ENCODE measurements around the gene ANO7. TPM values are rescaled to one million over a fixed set of nuclear protein-coding genes. Genes with fewer than 3 reads are reported as not detected.

ANO7 gene
- total RNA-seq = 1 to 10 TPM in 1 of 2 experiments, under 1 TPM in 1; 0.97 to 1.4 TPM

- H3K27me3 Mint-ChIP-seq = no peaks in the 10 kb centered on the region
- peaks cover 2% of the 10 kb centered on the region for H3K36me3 Mint-ChIP-seq
- DNase-seq (no peak), ATAC-seq (ENCODE audit: low read depth) (no peak)
- no peak within 1 kb of the TSS for H3K27ac Mint-ChIP-seq
- H3K4me3 Mint-ChIP-seq = no peak within 1 kb of the TSS
- POLR2A ChIA-PET = no interaction called here
- no peaks in the 10 kb centered on the region for H3K4me1 Mint-ChIP-seq
- H3K9me3 Mint-ChIP-seq = no peaks in the 10 kb centered on the region
Observed at GRCh38 chr2:241188361-241189092, at the start of gene ANO7. TSS of gene ANO7 (plus strand) at chr2:241188677. CDS start at chr2:241190064, 1,387 bp downstream.

GRCh38 chr2:241139531-241140444 lies 48.7 kb upstream of the ANO7 start:
- Mint-ChIP-seq H3K27me3 (no peaks in the 10 kb centered on the region), H3K4me1 (no peaks in the 10 kb centered on the region), H3K9me3 (no peaks in the 10 kb centered on the region), H3K36me3 (no peaks in the 10 kb centered on the region), H3K4me3 (no peak overlapping the region), H3K27ac (no peak overlapping the region)
- DNase-seq = no peak
- POLR2A ChIA-PET = interaction anchor here (1.2 kb wide), 1 partner anchor 10 kb away, joined by 5 read pairs; the partner anchor contains the start of gene PASK
- ATAC-seq (ENCODE audit: low read depth) = no peak

DNA sequence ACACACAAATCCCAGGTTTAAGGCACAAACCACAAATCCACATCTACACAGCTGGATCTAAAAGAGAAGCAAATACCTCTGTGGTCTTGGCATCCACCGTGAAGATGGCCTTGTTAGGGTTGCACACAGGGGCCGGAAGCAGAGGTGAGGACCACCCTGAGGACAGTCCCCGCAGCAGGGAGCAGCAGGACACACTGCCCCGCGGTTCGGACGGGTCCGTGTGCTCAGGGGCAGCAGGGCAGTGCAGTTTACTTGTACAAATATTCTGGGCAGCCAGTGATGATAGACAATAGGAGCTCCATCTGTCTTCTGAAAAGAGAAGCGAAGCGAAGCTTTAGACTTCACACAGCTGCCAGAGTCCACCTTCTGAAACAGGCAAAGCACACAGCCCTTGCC lies 48.0 kb upstream of the ANO7 start:
- H3K4me3 Mint-ChIP-seq = no peak overlapping the region
- H3K27ac Mint-ChIP-seq = no peak overlapping the region
- DNase-seq (no peak), ATAC-seq (ENCODE audit: low read depth) (no peak)
- no peaks in the 10 kb centered on the region for H3K27me3 Mint-ChIP-seq
- POLR2A ChIA-PET = interaction anchor here (1.2 kb wide), 1 partner anchor 9 kb away, joined by 5 read pairs; the partner anchor contains the start of gene PASK
- H3K4me1 Mint-ChIP-seq = no peaks in the 10 kb centered on the region
- no peaks in the 10 kb centered on the region for H3K9me3 Mint-ChIP-seq
- no peaks in the 10 kb centered on the region for H3K36me3 Mint-ChIP-seq

DNA sequence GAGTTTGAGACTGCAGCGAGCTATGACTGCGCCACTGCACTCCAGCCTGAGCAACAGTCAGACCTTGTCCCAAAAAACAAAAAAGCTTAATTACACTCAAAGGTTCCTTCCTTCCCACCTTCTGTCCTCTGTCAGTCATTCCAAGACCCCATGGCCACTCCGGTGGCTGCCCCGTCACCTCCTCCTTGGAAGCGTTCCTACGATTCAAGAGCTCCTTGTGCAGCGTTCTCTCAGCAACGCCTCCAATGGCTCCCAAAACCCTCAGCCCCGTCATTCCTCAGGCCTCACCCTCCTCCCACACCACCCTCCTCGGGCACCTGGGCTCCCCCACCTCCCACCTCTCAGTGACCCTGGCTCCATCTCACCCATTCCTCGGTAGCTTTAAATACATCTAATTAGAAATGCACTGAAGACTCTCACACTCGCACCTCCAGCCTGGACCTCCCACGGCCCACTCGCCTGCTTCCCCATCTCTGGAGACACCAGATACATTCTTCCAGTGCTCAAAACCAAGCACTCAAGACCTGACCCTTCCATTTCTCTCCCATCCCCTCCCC lies 47.2 kb upstream of the ANO7 start:
- POLR2A ChIA-PET = no interaction called here
- Mint-ChIP-seq H3K4me3 (no peak overlapping the region), H3K27me3 (no peaks in the 10 kb centered on the region), H3K9me3 (no peaks in the 10 kb centered on the region), H3K36me3 (no peaks in the 10 kb centered on the region), H3K4me1 (peaks cover 5% of the 10 kb centered on the region), H3K27ac (peak overlapping the region; percentile 55)
- ATAC-seq (ENCODE audit: low read depth) = no peak
- no peak for DNase-seq

- Mint-ChIP-seq H3K27ac (no peak overlapping the region), H3K27me3 (no peaks in the 10 kb centered on the region), H3K4me3 (no peak overlapping the region), H3K36me3 (no peaks in the 10 kb centered on the region), H3K9me3 (no peaks in the 10 kb centered on the region), H3K4me1 (peaks cover 10% of the 10 kb centered on the region)
- POLR2A ChIA-PET = no interaction called here
- DNase-seq = no peak
- ATAC-seq (ENCODE audit: low read depth) = no peak
Observed at GRCh38 chr2:241142063-241142462, 46.4 kb upstream of the ANO7 start.

GRCh38 chr2:241142593-241142992 lies 45.9 kb upstream of the ANO7 start:
- ATAC-seq (ENCODE audit: low read depth) (no peak), DNase-seq (no peak)
- Mint-ChIP-seq H3K27me3 (no peaks in the 10 kb centered on the region), H3K27ac (no peak overlapping the region), H3K36me3 (no peaks in the 10 kb centered on the region), H3K9me3 (no peaks in the 10 kb centered on the region), H3K4me1 (peaks cover 10% of the 10 kb centered on the region), H3K4me3 (no peak overlapping the region)
- POLR2A ChIA-PET = no interaction called here

DNA sequence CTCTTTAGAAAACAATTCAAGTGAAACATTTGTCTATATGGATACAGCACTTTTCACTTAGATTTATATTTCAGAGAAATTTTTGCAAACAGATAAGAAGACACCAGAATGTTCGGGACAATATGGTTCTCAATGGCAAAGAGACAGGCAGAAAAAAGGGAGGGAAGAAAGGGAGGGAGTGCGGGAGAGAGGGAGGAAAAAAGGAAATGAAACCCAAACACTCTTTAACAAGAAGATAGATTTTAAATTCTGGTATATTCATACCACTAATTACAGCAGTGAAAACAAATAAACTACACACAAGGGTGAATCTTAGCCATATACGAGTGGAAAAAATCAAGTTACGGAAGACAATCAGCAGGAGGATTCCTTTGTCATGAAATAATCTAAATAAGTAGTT lies 42.2 kb upstream of the ANO7 start:
- peak overlapping the region; percentile 17 for H3K4me3 Mint-ChIP-seq
- H3K4me1 Mint-ChIP-seq = peaks cover 27% of the 10 kb centered on the region
- no peak for ATAC-seq (ENCODE audit: low read depth)
- peaks cover 1% of the 10 kb centered on the region for H3K36me3 Mint-ChIP-seq
- no peaks in the 10 kb centered on the region for H3K9me3 Mint-ChIP-seq
- H3K27ac Mint-ChIP-seq = no peak overlapping the region
- DNase-seq = no peak
- POLR2A ChIA-PET = no interaction called here
- no peaks in the 10 kb centered on the region for H3K27me3 Mint-ChIP-seq

DNA sequence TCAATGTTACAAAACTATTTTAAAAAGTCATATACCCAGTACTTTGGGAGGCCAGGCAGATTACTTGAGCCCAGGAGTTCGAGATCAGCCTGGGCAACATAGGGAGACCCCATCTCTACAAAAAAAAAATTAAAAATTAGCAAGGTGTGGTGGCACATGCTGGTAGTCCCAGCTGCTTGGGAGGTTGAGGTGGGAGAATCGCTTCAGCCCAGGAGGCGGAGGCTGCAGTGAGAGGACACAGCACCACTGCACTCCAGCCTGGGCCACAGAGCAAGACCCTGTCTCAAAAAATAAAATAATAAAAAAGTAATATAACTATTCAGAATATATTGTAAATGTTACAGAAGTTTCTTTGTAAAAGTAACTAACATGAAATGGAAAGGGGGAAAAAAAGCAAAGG lies 41.1 kb upstream of the ANO7 start:
- POLR2A ChIA-PET = no interaction called here
- H3K36me3 Mint-ChIP-seq = peaks cover 1% of the 10 kb centered on the region
- ATAC-seq (ENCODE audit: low read depth) = no peak
- DNase-seq = no peak
- no peak overlapping the region for H3K27ac Mint-ChIP-seq
- H3K27me3 Mint-ChIP-seq = no peaks in the 10 kb centered on the region
- no peak overlapping the region for H3K4me3 Mint-ChIP-seq
- peaks cover 36% of the 10 kb centered on the region for H3K4me1 Mint-ChIP-seq
- H3K9me3 Mint-ChIP-seq = no peaks in the 10 kb centered on the region

- peak overlapping the region; percentile 41 for H3K27ac Mint-ChIP-seq
- DNase-seq (no peak), ATAC-seq (ENCODE audit: low read depth) (no peak)
- peak overlapping the region; percentile 88 for H3K4me3 Mint-ChIP-seq
- H3K27me3 Mint-ChIP-seq = no peaks in the 10 kb centered on the region
- peaks cover 2% of the 10 kb centered on the region for H3K36me3 Mint-ChIP-seq
- H3K4me1 Mint-ChIP-seq = peaks cover 39% of the 10 kb centered on the region
- no peaks in the 10 kb centered on the region for H3K9me3 Mint-ChIP-seq
- POLR2A ChIA-PET = interaction anchor here (1.1 to 3.0 kb wide), 4 partner anchors 15 to 138 kb away, joined by 3 to 29 read pairs (median 4); no protein-coding TSS in a partner anchor
Observed at GRCh38 chr2:241148239-241148638, 40.2 kb upstream of the ANO7 start.

GRCh38 chr2:241148891-241149674 lies 39.4 kb upstream of the ANO7 start, which contains the start of gene PASK:
TSS of gene PASK (minus strand) at chr2:241149472. CDS start at chr2:241143032, 6,440 bp downstream.
- Mint-ChIP-seq H3K9me3 (no peaks in the 10 kb centered on the region), H3K4me3 (peak within 1 kb of the TSS; percentile 94), H3K36me3 (peaks cover 5% of the 10 kb centered on the region), H3K4me1 (peaks cover 44% of the 10 kb centered on the region), H3K27ac (peak within 1 kb of the TSS; percentile 87), H3K27me3 (no peaks in the 10 kb centered on the region)
- POLR2A ChIA-PET = interaction anchor here (0.7 to 3.0 kb wide), 15 partner anchors 9 to 588 kb away, joined by 3 to 29 read pairs (median 4); partner anchors contain the start of genes ING5, MTERF4 and SEPTIN2
- peak; percentile 88 for DNase-seq
- ATAC-seq (ENCODE audit: low read depth) = peak; percentile 79

GRCh38 chr2:241149675-241149924 lies 38.9 kb upstream of the ANO7 start:
- POLR2A ChIA-PET = interaction anchor here (0.7 to 3.0 kb wide), 14 partner anchors 9 to 589 kb away, joined by 3 to 29 read pairs (median 4); partner anchors contain the start of genes ING5, MTERF4 and SEPTIN2
- peaks cover 5% of the 10 kb centered on the region for H3K36me3 Mint-ChIP-seq
- H3K4me3 Mint-ChIP-seq = peak overlapping the region; percentile 94
- ATAC-seq (ENCODE audit: low read depth) (peak; percentile 5), DNase-seq (no peak)
- peaks cover 44% of the 10 kb centered on the region for H3K4me1 Mint-ChIP-seq
- peak overlapping the region; percentile 60 for H3K27ac Mint-ChIP-seq
- no peaks in the 10 kb centered on the region for H3K27me3 Mint-ChIP-seq
- no peaks in the 10 kb centered on the region for H3K9me3 Mint-ChIP-seq

DNA sequence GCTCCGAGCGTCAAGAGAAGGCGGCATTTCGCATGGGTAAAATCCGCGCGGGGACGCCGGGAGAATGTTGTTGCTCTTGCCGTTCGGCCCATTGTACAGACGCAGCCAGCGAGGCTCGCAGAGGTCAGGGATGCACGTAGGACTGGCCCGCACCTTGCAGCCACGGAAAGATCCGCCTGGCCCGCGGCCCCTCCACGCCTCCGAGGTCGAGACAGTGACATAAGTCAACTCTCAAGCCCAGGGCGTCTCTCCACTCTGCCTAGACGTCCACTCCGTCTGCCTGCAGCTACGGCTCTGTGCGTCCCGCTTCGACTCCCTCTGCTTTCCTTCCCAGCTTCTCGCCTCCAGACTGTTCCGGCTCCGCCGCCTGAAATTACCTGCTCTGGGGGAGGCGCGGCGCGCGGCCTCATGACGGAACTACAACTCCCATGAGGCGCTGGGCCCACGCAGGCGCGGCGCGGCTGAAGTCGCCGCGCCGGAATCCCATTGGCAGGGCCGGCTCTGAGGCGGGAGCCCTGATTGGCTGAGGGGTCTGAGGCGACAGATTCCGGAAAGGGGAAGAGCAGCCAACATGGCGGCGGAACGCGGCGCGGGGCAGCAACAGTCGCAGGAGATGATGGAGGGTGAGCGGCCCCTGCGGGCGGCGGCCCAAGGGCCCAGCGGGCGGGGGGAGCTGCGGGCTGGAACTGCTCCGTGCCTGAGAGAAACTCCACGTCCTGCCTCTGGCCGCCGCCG lies 38.4 kb upstream of the ANO7 start, which contains the start of gene PPP1R7:
Gene PPP1R7, plus strand, starts transcription at position 543 of the 735 bp plus-strand sequence. Its CDS starts 29 bp downstream, at position 572.
- Mint-ChIP-seq H3K27me3 (no peaks in the 10 kb centered on the region), H3K4me3 (peak within 1 kb of the TSS; percentile 94), H3K27ac (peak within 1 kb of the TSS; percentile 87), H3K4me1 (peaks cover 46% of the 10 kb centered on the region), H3K9me3 (no peaks in the 10 kb centered on the region), H3K36me3 (peaks cover 5% of the 10 kb centered on the region)
- POLR2A ChIA-PET = interaction anchor here (0.5 to 3.0 kb wide), 15 partner anchors 10 to 1124 kb away, joined by 3 to 29 read pairs (median 4); partner anchors contain the start of genes ING5, MTERF4 and SEPTIN2
- DNase-seq (peak; percentile 90), ATAC-seq (ENCODE audit: low read depth) (peak; percentile 82)
